Hepatocyte (in vitro differentiated cells): ENCODE results near the gene MRFAP1L1.

Experiments used
- CTCF ChIP-seq: fragments of 200-600 bp; sonication (generic); IDR thresholded peaks from 2 replicates; pipeline ENCODE4 v1.5.1; 2016; ENCODE audit warnings: antibody characterized with exemption, mild to moderate bottlenecking; ENCODE audit not compliant: poor library complexity
- EZH2 ChIP-seq: fragments of 200-600 bp; sonication (generic); IDR thresholded peaks from 2 replicates; pipeline ENCODE4 v1.6.1; 2016; ENCODE audit warnings: antibody characterized with exemption, mild to moderate bottlenecking, borderline replicate concordance
- EZH2phosphoT487 ChIP-seq: fragments of 200-600 bp; sonication (generic); IDR thresholded peaks from one replicate; pipeline ENCODE4 v1.6.1; 2018; ENCODE audit warnings: antibody characterized with exemption, mild to moderate bottlenecking, low read depth, moderate library complexity; ENCODE audit not compliant: unreplicated experiment, severe bottlenecking

GRCh38 chr4:6709230-6710114 is at the start of gene MRFAP1L1:
- TF ChIP-seq CTCF (no peak), EZH2 (no peak), EZH2phosphoT487 (no peak)
